AG04450 (cell line): ENCODE measurements around the gene FUNDC2. TPM values are rescaled to one million over a fixed set of nuclear protein-coding genes. Genes with fewer than 3 reads are reported as not detected.

ENCODE experiments used
- CTCF ChIA-PET: fragments of 300-600, 350-600 bp; formaldehyde crosslinking; extraction: SDS; loops from one replicate; lab custom pipeline; 2022; ENCODE audit warnings: antibody characterized with exemption, inconsistent platforms; lab: Charles Lee
- POLR2A ChIA-PET: fragments of 350-600 bp; formaldehyde crosslinking; extraction: SDS; loops from one replicate; lab custom pipeline; 2021; ENCODE audit warnings: antibody characterized with exemption, inconsistent platforms; lab: Yijun Ruan, JAX
- DNase-seq: peaks from one replicate; pipeline ENCODE4 v3.0.0-alpha.2; 2011; ENCODE audit warnings: low read depth, low spot score
- H3K27ac ChIP-seq: one replicate; pipeline ENCODE4 v1.5.1; 2012; ENCODE audit warnings: low read depth, low read length, control low read depth
- H3K27me3 ChIP-seq: one replicate; pipeline ENCODE4 v1.6.0; 2012; ENCODE audit warnings: low read length; ENCODE audit not compliant: control insufficient read depth, insufficient read depth
- H3K4me3 ChIP-seq: 2 replicates; pipeline ENCODE4 v1.5.1; 2011; ENCODE audit warnings: mild to moderate bottlenecking, low read depth, low read length, control low read depth
- H3K9me3 ChIP-seq: 2 replicates; pipeline ENCODE4 v1.5.1; 2012; ENCODE audit warnings: low read length; ENCODE audit not compliant: control insufficient read depth, insufficient read depth
- CTCF ChIP-seq: IDR thresholded peaks from 2 replicates; pipeline ENCODE4 v1.5.1; 2011; ENCODE audit warnings: low read depth, low read length, control low read depth, inconsistent platforms
- polyA plus RNA-seq: library from polyadenylated mRNA; depleted of rRNA; stranded (reverse); fragments of >200 nt; gene quantifications from 2 replicates; pipeline ENCODE4 v1.2.3, GENCODE V29; 2011

Gene FUNDC2
- polyA plus RNA-seq, 1 experiment = 93.0 TPM

GRCh38 chrX:154986826-154987575, 39.6 kb upstream of the FUNDC2 start:
- TF ChIP-seq CTCF = no peak
- Histone ChIP-seq H3K4me3 (no peak overlapping the region), H3K9me3 (no peaks in the 10 kb centered on the region), H3K27ac (no peak overlapping the region), H3K27me3 (peaks cover 3% of the 10 kb centered on the region)
- DNase-seq = no peak
- POLR2A ChIA-PET = no interaction called here
- CTCF ChIA-PET = interaction anchor here (0.6 kb wide), 1 partner anchor 55 kb away, joined by 5 read pairs; no protein-coding TSS in a partner anchor

- H3K4me3 ChIP-seq = no peak overlapping the region
- DNase-seq = no peak
- POLR2A ChIA-PET = no interaction called here
- TF ChIP-seq CTCF = no peak
- CTCF ChIA-PET = interaction anchor here (0.6 kb wide), 1 partner anchor 54 kb away, joined by 5 read pairs; no protein-coding TSS in a partner anchor
- H3K9me3 ChIP-seq = no peaks in the 10 kb centered on the region
- peaks cover 3% of the 10 kb centered on the region for H3K27me3 ChIP-seq
- no peak overlapping the region for H3K27ac ChIP-seq
Observed at GRCh38 chrX:154987940-154988339, 38.7 kb upstream of the FUNDC2 start.

GRCh38 chrX:154988719-154989118, 37.9 kb upstream of the FUNDC2 start:
- Histone ChIP-seq H3K27me3 (peaks cover 3% of the 10 kb centered on the region), H3K4me3 (no peak overlapping the region), H3K9me3 (no peaks in the 10 kb centered on the region), H3K27ac (no peak overlapping the region)
- TF ChIP-seq CTCF = no peak
- ChIA-PET POLR2A (no interaction called here), CTCF (interaction anchor here (0.9 kb wide), 1 partner anchor 9 kb away, joined by 3 read pairs; no protein-coding TSS in a partner anchor)
- DNase-seq = no peak

GRCh38 chrX:154990496-154990895, 36.1 kb upstream of the FUNDC2 start:
- DNase-seq = no peak
- no peak for TF ChIP-seq CTCF
- ChIA-PET POLR2A (no interaction called here), CTCF (no interaction called here)
- peaks cover 3% of the 10 kb centered on the region for H3K27me3 ChIP-seq
- H3K9me3 ChIP-seq = no peaks in the 10 kb centered on the region
- no peak overlapping the region for H3K27ac ChIP-seq
- no peak overlapping the region for H3K4me3 ChIP-seq

GRCh38 chrX:154991039-154991438, 35.6 kb upstream of the FUNDC2 start:
- no peak for TF ChIP-seq CTCF
- CTCF ChIA-PET = no interaction called here
- DNase-seq = no peak
- H3K4me3 ChIP-seq = no peak overlapping the region
- H3K27ac ChIP-seq = no peak overlapping the region
- H3K9me3 ChIP-seq = no peaks in the 10 kb centered on the region
- POLR2A ChIA-PET = no interaction called here
- peaks cover 3% of the 10 kb centered on the region for H3K27me3 ChIP-seq
